OCI-M1 (cell line): ENCODE results near the gene NXPH1.
A peak's percentile ranks its signal among the peaks of the same experiment; 100 is the strongest.

Source experiments
- DNase-seq: peaks from one replicate; lab custom pipeline; 2025; lab: John Stamatoyannopoulos, UW

The NXPH1 gene

DNA sequence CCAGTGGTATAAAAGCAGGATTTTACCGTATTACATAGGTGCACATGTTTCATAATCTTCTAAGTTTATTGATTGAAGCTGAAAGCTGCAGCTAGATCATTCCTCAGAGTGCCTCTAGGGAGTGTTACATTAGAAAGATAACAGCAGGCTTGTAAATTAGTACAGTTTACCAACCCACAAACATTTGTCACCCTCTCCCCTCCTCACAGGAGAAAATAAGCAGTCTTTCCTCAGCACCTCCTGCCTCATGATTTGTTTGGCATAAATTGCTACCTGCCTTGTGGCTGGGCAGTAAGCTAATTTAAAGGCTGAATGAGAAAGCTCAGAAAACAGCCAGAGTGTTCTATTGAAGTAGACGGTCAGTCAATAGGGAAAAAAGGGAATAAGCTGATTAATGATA lies 74.2 kb downstream of the NXPH1 start:
- no peak for DNase-seq

- DNase-seq, result no peak
Measured at GRCh38 chr7:8509621-8510020, 76.2 kb downstream of the NXPH1 start.

GRCh38 chr7:8511855-8512254 lies 78.4 kb downstream of the NXPH1 start:
- no peak for DNase-seq

DNA sequence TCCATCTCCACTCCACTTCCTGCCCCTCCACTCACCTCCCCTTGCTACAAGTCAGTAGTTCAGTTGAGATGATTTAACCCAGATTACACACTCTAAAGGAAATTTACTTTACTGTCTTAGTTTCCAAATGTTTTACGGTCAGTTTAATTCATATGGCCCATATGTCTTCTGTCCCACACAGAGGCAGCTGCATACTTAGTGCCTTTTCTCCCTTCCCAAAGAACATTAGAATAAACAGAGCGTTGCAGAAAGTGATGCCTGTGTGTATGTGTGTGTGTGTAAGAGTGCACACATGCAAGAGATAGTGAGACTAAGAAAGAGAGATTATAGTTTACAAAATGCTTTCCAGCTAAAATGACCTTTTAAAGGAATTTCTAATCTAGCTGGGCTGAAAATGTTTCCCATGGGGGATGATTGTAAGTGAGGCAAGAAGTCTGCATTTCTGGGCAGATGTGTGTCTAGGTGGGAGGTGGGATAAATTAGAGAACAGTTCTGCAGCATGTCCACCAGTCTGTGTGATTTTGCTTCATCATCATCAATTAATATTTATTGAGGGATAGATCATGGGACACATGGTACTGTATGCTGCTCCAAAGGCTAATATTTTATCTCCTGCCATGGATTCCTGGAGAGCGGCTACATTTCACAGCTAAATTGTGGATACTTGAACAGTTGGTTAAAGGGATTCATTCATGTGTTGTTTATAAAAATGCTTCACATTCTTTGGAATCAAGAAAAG lies 81.5 kb downstream of the NXPH1 start:
- DNase-seq, result no peak

GRCh38 chr7:8515640-8516185 lies 82.3 kb downstream of the NXPH1 start:
- no peak for DNase-seq

GRCh38 chr7:8516976-8517375 lies 83.6 kb downstream of the NXPH1 start:
- DNase-seq, result no peak

DNA sequence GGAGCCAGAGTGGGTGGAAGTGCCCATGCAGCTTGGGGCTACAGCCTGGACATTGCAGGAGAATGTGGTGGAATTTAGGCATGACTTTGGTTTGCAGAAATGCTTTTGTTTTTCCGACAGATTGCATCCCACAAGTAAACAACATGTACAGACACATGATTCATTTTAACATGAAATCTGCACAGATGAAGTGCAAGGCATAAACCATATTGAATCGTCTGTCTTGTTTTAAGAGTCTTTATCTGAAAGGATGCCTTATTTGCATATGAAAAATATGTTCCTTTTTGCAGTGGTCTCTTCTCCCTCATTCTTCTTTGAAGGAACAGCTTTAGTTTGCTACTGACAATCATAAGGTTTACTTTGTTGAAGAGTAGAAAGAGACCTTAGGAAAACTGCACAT lies 94.9 kb downstream of the NXPH1 start:
- DNase-seq, result no peak

- no peak for DNase-seq
Measured at GRCh38 chr7:8531991-8532515, 98.6 kb downstream of the NXPH1 start.

DNA sequence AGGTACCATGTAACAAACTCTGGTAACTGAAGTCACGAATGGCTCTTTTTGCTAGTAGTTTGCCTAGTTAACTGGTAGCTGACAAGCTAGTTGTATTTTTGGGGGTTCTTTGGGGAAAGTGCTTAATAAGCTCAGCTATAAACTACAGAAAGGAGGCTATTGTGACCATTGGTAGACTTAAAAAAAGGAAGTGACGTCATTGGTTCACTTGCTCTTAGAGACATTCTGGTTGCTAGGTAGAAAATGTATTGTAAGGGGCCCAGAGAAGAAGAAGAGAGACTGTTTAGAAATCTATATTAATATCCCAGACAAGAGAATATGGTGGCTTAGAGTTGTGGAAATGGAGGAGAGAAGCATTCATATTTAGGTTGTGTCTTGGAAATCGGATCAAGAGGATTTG lies 103.0 kb downstream of the NXPH1 start:
- peak; percentile 16 for DNase-seq

- DNase-seq, result no peak
Measured at GRCh38 chr7:8549046-8549445, 115.6 kb downstream of the NXPH1 start.

GRCh38 chr7:8560501-8560900 lies 127.1 kb downstream of the NXPH1 start:
- DNase-seq, result no peak

DNA sequence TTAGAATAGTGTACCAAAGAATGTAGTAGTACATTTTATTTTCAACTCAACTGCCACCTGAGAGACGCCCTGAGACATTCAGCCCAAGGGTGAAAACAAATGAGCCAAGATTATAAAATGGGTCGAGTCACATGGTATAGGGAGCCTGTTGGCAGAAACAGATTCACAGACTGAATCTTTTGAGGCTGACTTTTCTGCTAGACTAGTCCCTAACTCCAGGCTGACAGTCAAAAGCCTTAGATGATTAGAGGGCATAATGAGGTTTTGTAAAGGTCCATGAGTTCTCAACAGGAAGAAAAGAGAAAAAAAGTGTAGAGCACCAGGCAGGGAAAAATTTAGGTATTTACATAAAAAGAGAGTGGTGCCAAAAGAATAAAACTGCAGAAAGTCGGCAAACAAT lies 128.0 kb downstream of the NXPH1 start:
- no peak for DNase-seq

DNA sequence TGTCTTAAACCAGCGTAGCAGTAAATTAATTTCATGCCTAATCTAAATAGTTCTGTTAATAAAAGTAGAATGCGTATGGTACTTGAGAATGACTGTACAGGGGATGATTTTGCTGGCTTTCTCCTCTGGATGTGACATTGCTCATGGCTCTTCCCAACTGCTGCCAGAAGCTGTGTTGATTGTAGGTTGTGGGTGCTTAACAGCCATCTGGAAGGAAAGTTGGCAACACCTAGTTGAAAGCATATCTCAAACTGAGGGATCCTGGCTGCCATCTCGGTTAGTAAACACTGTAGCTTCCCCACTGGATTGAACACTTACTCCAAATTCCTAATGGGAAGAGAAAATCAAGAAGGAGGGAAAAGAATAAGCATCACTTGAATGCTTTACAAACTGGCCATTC lies 130.9 kb downstream of the NXPH1 start:
- DNase-seq, result no peak

GRCh38 chr7:8566016-8566415 lies 132.6 kb downstream of the NXPH1 start:
- no peak for DNase-seq

GRCh38 chr7:8567626-8568025 lies 134.2 kb downstream of the NXPH1 start:
- DNase-seq, result no peak

- no peak for DNase-seq
Measured at GRCh38 chr7:8579661-8580194, 146.3 kb downstream of the NXPH1 start.

DNA sequence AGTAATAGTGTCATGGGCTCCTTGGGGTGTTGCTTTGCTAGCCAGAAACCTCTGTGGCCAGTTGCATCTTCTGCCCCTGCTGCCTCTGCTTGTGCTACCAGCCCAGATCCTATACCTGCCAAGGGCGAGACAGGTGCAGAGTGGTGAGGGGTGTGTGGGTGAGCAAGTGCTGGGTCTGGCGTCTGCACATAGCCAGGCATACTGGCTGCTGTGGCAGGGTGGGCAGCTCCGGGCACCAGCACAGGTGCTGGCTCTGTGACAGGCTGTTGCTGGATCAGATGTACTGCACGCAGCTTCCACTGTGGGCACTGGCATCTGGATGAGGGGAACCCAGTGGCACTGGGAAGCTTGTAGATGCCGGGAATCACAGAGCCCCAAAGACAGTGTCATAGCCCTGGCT lies 148.4 kb downstream of the NXPH1 start:
- no peak for DNase-seq

DNA sequence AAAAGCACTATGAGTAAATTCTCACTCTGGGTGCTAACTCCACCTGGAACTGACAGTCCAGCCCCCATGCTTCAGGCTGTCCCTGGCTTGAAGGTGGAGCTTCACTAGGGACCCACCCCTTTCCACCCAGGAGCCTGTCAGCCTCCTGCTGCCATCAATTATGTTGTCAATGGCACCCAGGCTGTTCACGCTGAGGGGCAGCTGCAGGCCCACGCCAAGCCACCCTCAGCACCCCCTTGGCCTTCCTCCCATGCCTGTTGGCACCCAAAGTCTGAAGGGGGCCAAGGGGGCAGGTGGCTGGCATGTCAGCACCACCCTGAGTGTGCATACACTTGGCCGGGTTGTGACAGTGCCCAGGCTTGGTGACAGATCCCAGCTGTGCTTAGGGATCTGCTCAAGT lies 149.3 kb downstream of the NXPH1 start:
- DNase-seq, result no peak

- no peak for DNase-seq
Measured at GRCh38 chr7:8585591-8585990, 152.2 kb downstream of the NXPH1 start.

- no peak for DNase-seq
Measured at GRCh38 chr7:8590225-8590624, 156.8 kb downstream of the NXPH1 start.

DNA sequence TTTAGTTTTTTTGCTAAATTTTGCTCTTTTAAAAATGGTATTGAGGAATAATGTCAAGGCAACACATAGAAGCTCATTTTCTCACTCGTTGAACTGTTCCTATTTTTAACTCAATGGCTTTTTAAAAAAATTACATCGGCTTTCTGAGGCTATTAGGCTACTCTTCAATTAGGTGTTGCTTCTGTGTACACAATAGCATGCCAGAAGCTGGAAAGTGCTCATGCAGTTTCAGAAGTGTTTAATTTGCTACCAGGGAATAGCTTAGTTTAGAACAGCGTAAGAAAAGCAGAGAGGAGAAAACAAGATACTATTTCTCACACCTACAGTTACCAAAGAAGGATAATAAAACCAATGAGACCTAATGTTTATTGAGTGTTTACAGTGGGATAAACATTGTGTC lies 157.4 kb downstream of the NXPH1 start:
- no peak for DNase-seq

- DNase-seq, result no peak
Measured at GRCh38 chr7:8591289-8591688, 157.9 kb downstream of the NXPH1 start.

DNA sequence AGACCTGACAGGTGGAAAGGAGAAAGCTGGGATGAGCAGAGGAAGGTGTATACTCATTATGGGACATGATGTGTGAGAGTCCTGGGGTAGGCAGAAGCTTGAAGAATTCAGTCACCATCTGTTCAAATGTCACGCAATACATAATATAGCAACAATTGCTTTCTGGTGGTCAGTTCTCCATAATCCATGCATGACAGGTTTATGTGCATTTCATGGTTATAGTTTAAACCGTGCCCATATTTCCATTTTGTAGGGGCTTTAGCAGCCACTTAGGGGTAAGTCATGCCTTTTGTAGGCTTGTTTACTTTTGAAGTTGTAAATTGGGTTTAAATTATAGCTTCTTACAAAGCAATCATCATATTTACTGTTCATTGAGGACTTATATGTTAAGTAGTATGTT lies 158.8 kb downstream of the NXPH1 start:
- DNase-seq, result no peak

DNA sequence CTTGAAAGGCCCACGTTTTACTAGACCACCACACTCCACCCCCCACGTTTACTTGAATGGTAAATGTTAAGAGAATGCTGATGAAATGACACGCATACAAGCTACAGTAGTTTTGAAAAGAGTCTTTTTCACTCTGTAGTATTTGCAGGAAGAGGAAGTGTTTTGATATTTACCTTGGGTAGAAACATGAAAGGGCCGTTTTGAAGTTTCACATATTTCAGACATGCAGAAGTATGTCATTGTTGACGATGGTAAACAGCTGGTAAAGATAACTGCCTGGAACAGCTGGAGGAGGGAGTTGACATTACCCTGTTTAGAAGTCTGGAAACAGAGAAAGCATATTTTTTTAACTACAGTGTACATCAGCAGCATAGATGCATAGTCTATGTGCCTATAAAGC lies 160.7 kb downstream of the NXPH1 start:
- no peak for DNase-seq
